Choroid plexus epithelial cell (primary cell): ENCODE results near the gene FNDC3B.
A peak's percentile ranks its signal among the peaks of the same experiment; 100 is the strongest.

Experiments used
- DNase-seq: peaks from one replicate; pipeline ENCODE4 v3.0.0-alpha.2; 2010; ENCODE audit warnings: low read depth
- H3K4me3 ChIP-seq: 2 replicates; pipeline ENCODE4 v1.5.1; 2011; ENCODE audit warnings: low read depth, mild to moderate bottlenecking, control low read depth, low read length, moderate library complexity
- CTCF ChIP-seq: conservative IDR thresholded peaks from 2 replicates; pipeline ENCODE4 v1.5.1; 2011; ENCODE audit warnings: low read depth, mild to moderate bottlenecking, control low read depth, inconsistent platforms, low read length, moderate library complexity

Gene FNDC3B

GRCh38 chr3:172261054-172261453 lies 221.7 kb downstream of the FNDC3B start:
- DNase-seq = peak; percentile 52
- no peak for TF ChIP-seq CTCF
- H3K4me3 ChIP-seq = no peak overlapping the region

GRCh38 chr3:172262991-172263608 lies 223.7 kb downstream of the FNDC3B start:
- H3K4me3 ChIP-seq = no peak overlapping the region
- DNase-seq = no peak
- TF ChIP-seq CTCF = no peak

GRCh38 chr3:172263781-172264486 lies 224.6 kb downstream of the FNDC3B start:
- H3K4me3 ChIP-seq = no peak overlapping the region
- DNase-seq = no peak
- TF ChIP-seq CTCF = no peak

GRCh38 chr3:172266103-172266502 lies 226.7 kb downstream of the FNDC3B start:
- no peak for DNase-seq
- TF ChIP-seq CTCF = no peak
- no peak overlapping the region for H3K4me3 ChIP-seq

- TF ChIP-seq CTCF = no peak
Observed at GRCh38 chr3:172268425-172268824, 229.0 kb downstream of the FNDC3B start.

GRCh38 chr3:172268868-172269267 lies 229.5 kb downstream of the FNDC3B start:
- no peak overlapping the region for H3K4me3 ChIP-seq
- peak; percentile 45 for DNase-seq
- no peak for TF ChIP-seq CTCF

More at GRCh38 chr3:172268425-172268824, 229.0 kb downstream of the FNDC3B start:
- no peak for DNase-seq
- no peak overlapping the region for H3K4me3 ChIP-seq

- no peak for DNase-seq
- TF ChIP-seq CTCF = no peak
- no peak overlapping the region for H3K4me3 ChIP-seq
Observed at GRCh38 chr3:172270557-172271166, 231.3 kb downstream of the FNDC3B start.
